ENCODE data around the gene CEACAM20. TPM values are rescaled to one million over a fixed set of nuclear protein-coding genes. Genes with fewer than 3 reads are reported as not detected.

CEACAM20 gene
- polyA plus RNA-seq, 3 donors, result not detected

- WGBS (ENCODE audit: insufficient coverage), result 99% methylated on average over 9 of the region's 11 CpGs
- Mint-ChIP-seq H3K36me3 (no peaks in the 10 kb centered on the region), H3K4me3 (no peak overlapping the region)
Observed at GRCh38 chr19:44575116-44575700, 45.7 kb upstream of the CEACAM20 start.

More at GRCh38 chr19:44575116-44575700, 45.7 kb upstream of the CEACAM20 start:
- Histone ChIP-seq H3K27ac (ENCODE audit: low read depth in 1 of 2, low read length in 2 of 2) (no peak overlapping the region), H3K9ac (ENCODE audit: insufficient read depth, low read length, poor library complexity, severe bottlenecking) (no peak overlapping the region), H2AFZ (ENCODE audit: insufficient read depth, low read depth, low read length, poor library complexity, severe bottlenecking) (no peak overlapping the region), H4K20me1 (ENCODE audit: insufficient read depth, low read length) (no peaks in the 10 kb centered on the region), H3K4me1 (ENCODE audit: control insufficient read depth in 1 of 2, insufficient read depth in 2 of 2, low read length in 2 of 2) (peaks cover 8 to 21% of the 10 kb centered on the region in 2 donors), H3K9me3 (replicated peaks in 1 of 2; ENCODE audit: control insufficient read depth in 1 of 2, insufficient read depth in 1 of 2, low read length in 2 of 2) (peaks cover 0 to 4% of the 10 kb centered on the region in 2 donors), H3K4me2 (replicated peaks; ENCODE audit: extremely low read depth, low read length, poor library complexity, severe bottlenecking) (no peak overlapping the region), H3K4me3 (replicated peaks in 1 of 3; ENCODE audit: low read depth in 2 of 3, low read length in 3 of 3) (no peak overlapping the region), H3K79me2 (ENCODE audit: insufficient read depth, low read length) (no peaks in the 10 kb centered on the region), H3K36me3 (replicated peaks in 1 of 2; ENCODE audit: control insufficient read depth in 1 of 2, insufficient read depth in 2 of 2, low read length in 2 of 2) (no peaks in the 10 kb centered on the region), H3K27me3 (ENCODE audit: control insufficient read depth in 2 of 2, insufficient read depth in 2 of 2, low read length in 2 of 2) (no peaks in the 10 kb centered on the region)
- DNase-seq, result no peak
- intact Hi-C loops (cut with micrococcal nuclease), result loop anchor here (10.0 kb wide), 3 partner anchors 140 to 270 kb away; partner anchors contain the start of gene NECTIN2 (in 2 of the 2)
- TF ChIP-seq CTCF (IDR thresholded peaks at IDR 0.05), result no peak
- H3K27ac Mint-ChIP-seq, result no peak overlapping the region
- H3K9me3 Mint-ChIP-seq, result peaks cover 0 to 7% (median 4%) of the 10 kb centered on the region in 7 donors
- peaks cover 10% of the 10 kb centered on the region for H3K4me1 Mint-ChIP-seq
- peaks cover 2 to 14% (median 11%) of the 10 kb centered on the region in 3 donors for H3K27me3 Mint-ChIP-seq (ENCODE audit: low read depth in 3 of 3)
